DMS79 treated with DMSO at 0.1 percent for 48 hours (cell line): ENCODE measurements around the gene MYO1C.
"Not testable (repeated sequence)": the region's sequence is repeated elsewhere in the genome, so short reads cannot be mapped to it uniquely, and the experiment has no call there.

Experiments
- DNase-seq: peaks from one replicate; lab custom pipeline; 2025; lab: John Stamatoyannopoulos, UW

Gene MYO1C, protein sequence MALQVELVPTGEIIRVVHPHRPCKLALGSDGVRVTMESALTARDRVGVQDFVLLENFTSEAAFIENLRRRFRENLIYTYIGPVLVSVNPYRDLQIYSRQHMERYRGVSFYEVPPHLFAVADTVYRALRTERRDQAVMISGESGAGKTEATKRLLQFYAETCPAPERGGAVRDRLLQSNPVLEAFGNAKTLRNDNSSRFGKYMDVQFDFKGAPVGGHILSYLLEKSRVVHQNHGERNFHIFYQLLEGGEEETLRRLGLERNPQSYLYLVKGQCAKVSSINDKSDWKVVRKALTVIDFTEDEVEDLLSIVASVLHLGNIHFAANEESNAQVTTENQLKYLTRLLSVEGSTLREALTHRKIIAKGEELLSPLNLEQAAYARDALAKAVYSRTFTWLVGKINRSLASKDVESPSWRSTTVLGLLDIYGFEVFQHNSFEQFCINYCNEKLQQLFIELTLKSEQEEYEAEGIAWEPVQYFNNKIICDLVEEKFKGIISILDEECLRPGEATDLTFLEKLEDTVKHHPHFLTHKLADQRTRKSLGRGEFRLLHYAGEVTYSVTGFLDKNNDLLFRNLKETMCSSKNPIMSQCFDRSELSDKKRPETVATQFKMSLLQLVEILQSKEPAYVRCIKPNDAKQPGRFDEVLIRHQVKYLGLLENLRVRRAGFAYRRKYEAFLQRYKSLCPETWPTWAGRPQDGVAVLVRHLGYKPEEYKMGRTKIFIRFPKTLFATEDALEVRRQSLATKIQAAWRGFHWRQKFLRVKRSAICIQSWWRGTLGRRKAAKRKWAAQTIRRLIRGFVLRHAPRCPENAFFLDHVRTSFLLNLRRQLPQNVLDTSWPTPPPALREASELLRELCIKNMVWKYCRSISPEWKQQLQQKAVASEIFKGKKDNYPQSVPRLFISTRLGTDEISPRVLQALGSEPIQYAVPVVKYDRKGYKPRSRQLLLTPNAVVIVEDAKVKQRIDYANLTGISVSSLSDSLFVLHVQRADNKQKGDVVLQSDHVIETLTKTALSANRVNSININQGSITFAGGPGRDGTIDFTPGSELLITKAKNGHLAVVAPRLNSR

GRCh38 chr17:1492249-1493206, at the start of gene MYO1C:
Gene MYO1C (minus strand): TSS chr17:1492686. CDS start chr17:1492487, 199 bp downstream.
- no peak for DNase-seq

DNA sequence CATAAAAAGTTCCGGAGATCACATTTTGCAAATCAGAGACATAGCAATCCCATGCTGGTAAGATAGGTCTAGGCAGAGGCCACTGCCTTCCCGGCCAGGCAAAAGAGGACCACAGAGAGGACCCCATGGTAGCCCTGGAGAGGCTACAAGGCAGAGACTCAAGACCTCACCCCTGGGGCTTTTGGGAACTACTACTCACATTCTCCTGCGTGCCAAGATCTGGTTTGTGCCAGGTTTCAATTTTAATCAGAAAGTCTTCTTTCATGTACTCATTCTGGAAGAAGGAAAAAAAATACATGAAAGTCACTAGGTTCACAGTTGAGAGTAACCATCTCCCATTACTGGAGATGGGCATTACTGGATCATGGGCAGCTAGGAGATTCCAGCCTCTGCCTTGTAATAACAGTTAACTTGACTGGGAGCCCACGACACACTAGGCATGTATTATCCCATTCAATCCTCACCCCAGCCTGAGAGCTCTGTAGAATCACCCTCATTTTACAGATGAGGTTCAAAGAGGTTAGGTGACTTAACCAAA, 49.0 kb upstream of the MYO1C start:
- no peak for DNase-seq

DNA sequence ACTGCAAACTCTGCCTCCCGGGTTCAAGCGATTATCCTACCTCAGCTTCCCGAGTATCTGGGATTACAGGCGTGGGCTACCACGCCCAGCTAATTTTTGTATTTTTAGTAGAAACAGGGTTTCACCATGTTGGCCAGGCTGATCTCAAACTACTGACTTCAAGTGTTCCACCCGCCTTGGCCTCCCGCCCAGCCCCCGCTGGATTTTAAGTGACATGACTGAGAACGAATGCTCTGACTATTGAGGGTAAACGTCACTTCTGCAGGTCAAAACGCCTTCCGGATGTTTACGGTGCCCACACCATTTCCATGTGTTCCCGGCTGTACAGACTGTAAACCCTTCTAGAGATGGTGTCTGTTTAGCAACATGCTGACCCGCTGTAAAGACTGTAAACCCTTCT, 47.3 kb upstream of the MYO1C start:
- no peak for DNase-seq

- DNase-seq = no peak
These were observed 43.3 kb upstream of the MYO1C start for GRCh38 chr17:1535737-1536136.

DNA sequence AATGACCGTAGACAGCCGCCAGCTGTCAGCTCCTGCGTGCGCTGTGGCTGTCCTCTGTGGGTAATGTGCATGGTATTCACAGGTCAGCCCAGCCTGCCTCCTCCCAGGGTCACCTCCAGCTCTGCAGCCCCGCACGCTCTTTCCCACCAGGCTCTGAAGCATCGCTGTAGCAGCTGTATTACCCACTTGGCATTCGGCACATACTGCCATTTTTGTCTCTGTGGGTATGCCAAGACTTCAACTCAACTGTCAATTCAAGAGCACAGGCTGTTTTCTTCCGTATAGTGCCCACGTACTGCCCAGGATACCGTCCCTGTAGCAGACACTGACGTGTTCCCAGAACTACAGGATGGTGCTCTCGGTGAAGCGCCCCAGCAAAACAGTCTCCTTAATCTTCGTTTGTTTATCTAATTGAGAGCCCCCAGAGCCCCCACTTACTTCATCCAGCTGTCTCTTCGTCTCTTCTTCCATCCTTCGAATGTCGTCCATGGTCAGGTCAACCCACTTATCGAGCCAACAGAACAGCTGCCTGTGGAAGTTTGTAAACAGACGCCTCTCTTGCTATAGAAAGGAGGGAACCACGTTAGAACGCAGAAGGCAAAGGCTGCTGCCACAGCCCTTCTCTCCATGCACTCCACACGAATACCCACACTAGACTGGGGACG, 41.3 kb upstream of the MYO1C start:
- no peak for DNase-seq

GRCh38 chr17:1532836-1533602, 40.5 kb upstream of the MYO1C start:
- DNase-seq = no peak

GRCh38 chr17:1529863-1530262, 37.4 kb upstream of the MYO1C start:
- DNase-seq = no peak

GRCh38 chr17:1526876-1527275, 34.4 kb upstream of the MYO1C start:
- DNase-seq = not testable (repeated sequence)

DNA sequence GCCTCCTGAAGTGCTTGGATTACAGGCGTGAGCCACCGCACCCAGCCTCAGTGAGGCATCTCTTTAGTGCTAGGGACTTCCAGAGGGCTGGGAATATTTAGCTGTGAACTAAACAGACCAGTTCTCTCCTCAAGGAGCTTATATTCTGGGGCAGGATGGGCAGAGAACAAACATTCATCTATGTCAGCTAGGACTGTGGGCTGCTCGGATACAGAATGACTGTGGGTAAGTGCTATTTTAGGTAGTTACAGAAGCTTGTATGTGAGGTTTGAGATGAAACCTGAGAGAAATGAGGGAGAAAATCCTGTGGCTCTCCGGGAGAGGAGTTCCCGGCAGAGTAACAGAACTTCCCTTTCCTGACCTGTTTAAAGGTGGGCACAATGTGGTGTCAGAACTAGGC, 30.1 kb upstream of the MYO1C start:
- DNase-seq = no peak

DNA sequence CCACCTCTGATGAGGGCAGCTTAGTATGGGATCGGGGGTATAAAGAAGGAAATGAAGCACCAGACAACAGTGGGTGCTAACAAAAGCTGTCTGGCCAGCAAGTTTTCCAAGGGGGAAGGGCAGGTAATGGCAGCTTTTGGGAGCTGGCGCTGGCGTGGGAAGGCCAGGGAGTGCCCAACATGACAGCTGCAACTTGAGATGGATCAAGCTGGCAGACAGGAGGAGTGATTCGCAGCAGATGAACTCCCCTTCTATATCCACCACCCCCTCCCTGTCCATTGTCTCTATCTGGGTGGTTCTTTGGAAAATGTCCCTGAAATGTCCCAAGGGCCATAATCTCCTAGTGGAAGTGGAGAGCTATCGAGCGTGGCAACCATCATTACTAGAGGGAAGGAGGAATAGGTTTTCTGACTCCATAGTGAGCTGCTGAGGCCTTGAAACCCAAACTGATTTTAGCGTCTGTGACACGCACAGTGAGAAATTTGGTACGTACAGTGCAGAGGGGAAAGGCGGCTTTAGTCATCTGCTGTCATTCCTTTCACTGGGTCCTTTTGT, 28.7 kb upstream of the MYO1C start:
- no peak for DNase-seq

DNA sequence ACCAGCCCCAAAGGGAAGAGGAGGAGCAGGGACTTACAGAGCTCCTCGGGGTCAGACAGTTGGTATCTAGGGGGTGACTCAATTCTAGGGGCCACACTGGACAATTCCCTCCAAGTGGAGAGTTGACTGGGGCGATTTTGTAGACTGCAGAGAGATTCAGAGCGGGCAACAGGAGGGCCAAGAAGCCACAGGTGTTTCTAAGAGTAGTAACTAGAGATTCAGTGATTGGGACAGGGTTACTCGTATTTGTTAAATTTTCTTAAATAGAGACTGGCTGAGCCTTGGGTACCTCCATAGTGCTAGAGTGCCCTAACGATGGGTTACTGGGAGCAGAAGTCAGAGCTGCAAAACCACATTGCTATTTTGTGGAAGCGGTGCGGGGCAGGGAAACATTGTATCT, 27.2 kb upstream of the MYO1C start:
- no peak for DNase-seq

GRCh38 chr17:1518410-1518809, 25.9 kb upstream of the MYO1C start:
- no peak for DNase-seq

GRCh38 chr17:1516388-1517161, 24.1 kb upstream of the MYO1C start, which contains the start of gene INPP5K:
Gene INPP5K (minus strand): TSS chr17:1516612. CDS start chr17:1516499, 113 bp downstream.
- peak; percentile 77 for DNase-seq

- DNase-seq = peak; percentile 26
These were observed 23.3 kb upstream of the MYO1C start for GRCh38 chr17:1515640-1516387.

DNA sequence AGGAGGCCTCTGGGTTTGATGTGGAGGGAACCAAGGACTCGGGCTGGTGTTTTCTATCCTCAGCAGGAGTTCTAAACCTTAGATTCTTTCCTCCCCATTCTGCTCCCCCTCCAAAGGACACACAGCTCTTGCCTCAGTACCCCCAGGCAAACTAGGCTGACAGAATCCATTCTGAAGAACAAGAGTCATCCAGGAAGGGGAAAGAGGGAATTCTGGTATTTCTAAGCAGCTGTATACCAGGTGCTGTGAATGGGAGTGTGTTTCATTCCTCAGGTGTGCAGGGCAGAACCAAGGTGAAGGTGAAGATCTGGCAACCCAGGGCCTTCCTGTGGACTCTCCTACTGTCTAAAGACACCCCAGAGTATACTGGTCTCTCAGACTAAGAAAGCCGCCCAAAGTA, 19.9 kb upstream of the MYO1C start:
- no peak for DNase-seq

DNA sequence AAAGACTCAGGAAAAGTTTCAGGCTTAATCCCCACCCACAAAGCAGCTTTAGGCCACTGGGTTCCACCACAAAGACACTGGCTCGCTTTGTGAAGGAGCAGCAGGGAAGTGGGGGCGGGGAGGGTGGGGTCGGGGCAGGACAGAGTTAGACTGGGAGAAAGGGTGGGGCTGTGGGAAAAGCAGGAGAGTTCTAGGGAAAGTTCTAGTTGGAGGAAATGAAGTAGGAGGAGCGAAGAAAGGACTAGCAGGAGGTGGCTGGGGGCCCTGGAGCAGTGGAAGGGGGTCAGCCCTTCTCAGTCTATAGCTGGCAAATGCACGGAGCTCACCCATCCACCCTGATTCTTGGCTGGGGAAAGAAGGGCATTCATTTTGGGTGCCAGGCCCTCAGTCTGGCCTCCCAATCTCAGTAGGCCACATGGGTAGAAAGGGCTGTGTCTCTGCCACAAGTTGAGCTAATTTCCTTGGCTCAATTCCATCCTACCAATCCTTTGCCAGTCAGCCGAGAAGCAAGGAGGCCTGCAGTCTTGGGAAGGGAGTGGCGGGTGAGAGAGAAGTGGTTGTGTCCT, 19.4 kb upstream of the MYO1C start:
- DNase-seq = peak; percentile 57

DNA sequence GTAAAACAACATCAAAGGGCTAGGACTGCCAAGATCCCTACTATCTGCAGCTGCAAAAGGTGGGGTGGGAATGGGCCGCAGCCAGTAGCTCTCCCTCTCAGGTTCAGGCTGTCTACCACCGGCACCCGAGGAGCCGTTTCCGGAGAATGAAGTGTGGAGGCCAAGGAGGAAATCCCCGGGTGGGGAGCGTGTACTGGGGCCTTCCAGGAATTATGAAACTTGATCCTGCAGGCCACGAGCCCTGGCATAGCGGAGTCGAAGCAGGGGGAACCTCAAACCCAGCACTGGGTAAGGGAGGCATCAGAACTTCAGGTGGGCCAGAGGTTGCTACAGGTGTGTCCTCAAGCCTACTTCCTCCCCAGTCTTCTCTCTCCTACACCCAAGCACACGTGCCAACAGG, 18.8 kb upstream of the MYO1C start:
- no peak for DNase-seq
